ENCODE measurements around the gene OCLN.
"Not testable (repeated sequence)": the region's sequence is repeated elsewhere in the genome, so short reads cannot be mapped to it uniquely, and the experiment has no call there.

The OCLN gene

GRCh38 chr5:69528035-69528434 lies 35.4 kb downstream of the OCLN start:
- DNase-seq (ENCODE audit: low read depth, low spot score) = no peak

- no peak for DNase-seq (ENCODE audit: low read depth, low spot score)
These were observed 36.0 kb downstream of the OCLN start for GRCh38 chr5:69528609-69529008.

- no peak for DNase-seq (ENCODE audit: low read depth, low spot score)
These were observed 38.2 kb downstream of the OCLN start for GRCh38 chr5:69530561-69531405.

- no peak for DNase-seq (ENCODE audit: low read depth, low spot score)
These were observed 38.8 kb downstream of the OCLN start for GRCh38 chr5:69531406-69531801.

GRCh38 chr5:69537911-69538310 lies 45.3 kb downstream of the OCLN start:
- DNase-seq (ENCODE audit: low read depth, low spot score) = not testable (repeated sequence)

GRCh38 chr5:69538735-69539134 lies 46.1 kb downstream of the OCLN start:
- DNase-seq (ENCODE audit: low read depth, low spot score) = not testable (repeated sequence)

GRCh38 chr5:69541347-69541746 lies 48.8 kb downstream of the OCLN start:
- DNase-seq (ENCODE audit: low read depth, low spot score) = not testable (repeated sequence)

- not testable (repeated sequence) for DNase-seq (ENCODE audit: low read depth, low spot score)
These were observed 50.4 kb downstream of the OCLN start for GRCh38 chr5:69542838-69543618.

GRCh38 chr5:69544602-69545001 lies 52.0 kb downstream of the OCLN start:
- DNase-seq (ENCODE audit: low read depth, low spot score) = not testable (repeated sequence)

- not testable (repeated sequence) for DNase-seq (ENCODE audit: low read depth, low spot score)
These were observed 67.3 kb downstream of the OCLN start, which contains the start of gene GTF2H2C for GRCh38 chr5:69559908-69560330. Gene GTF2H2C (plus strand): TSS chr5:69560191. CDS start chr5:69565133, 4,942 bp downstream.

- not testable (repeated sequence) for DNase-seq (ENCODE audit: low read depth, low spot score)
These were observed 68.2 kb downstream of the OCLN start for GRCh38 chr5:69560587-69561431.

GRCh38 chr5:69566172-69566571 lies 73.6 kb downstream of the OCLN start:
- DNase-seq (ENCODE audit: low read depth, low spot score) = not testable (repeated sequence)

- not testable (repeated sequence) for DNase-seq (ENCODE audit: low read depth, low spot score)
These were observed 75.5 kb downstream of the OCLN start for GRCh38 chr5:69568072-69568471.

GRCh38 chr5:69583356-69583755 lies 90.8 kb downstream of the OCLN start:
- DNase-seq (ENCODE audit: low read depth, low spot score) = not testable (repeated sequence)

- DNase-seq (ENCODE audit: low read depth, low spot score) = not testable (repeated sequence)
These were observed 103.7 kb downstream of the OCLN start for GRCh38 chr5:69596114-69596840.

- DNase-seq (ENCODE audit: low read depth, low spot score) = not testable (repeated sequence)
These were observed 109.4 kb downstream of the OCLN start for GRCh38 chr5:69601947-69602346.

- DNase-seq (ENCODE audit: low read depth, low spot score) = not testable (repeated sequence)
These were observed 114.2 kb downstream of the OCLN start for GRCh38 chr5:69606839-69607238.

Data from smooth muscle cell of the brain vasculature (primary cell).